ENCODE measurements around the gene ZBTB7C.
"Not testable (repeated sequence)": the region's sequence is repeated elsewhere in the genome, so short reads cannot be mapped to it uniquely, and the experiment has no call there.

DNA sequence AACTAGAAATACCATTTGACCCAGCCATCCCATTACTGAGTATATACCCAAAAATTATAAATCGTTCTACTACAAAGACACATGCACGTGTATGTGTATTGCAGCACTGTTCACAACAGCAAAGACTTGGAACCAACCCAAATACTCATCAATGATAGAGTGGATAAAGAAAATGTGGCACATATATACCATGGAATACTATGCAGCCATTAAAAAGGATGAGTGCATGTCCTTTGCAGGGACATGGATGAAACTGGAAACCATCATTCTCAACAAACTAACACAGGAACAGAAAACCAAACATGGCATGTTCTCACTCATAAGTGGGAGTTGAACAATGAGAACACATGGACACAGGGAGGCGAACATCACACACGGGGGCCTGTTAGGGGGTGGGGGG is 25.2 kb upstream of the ZBTB7C start:
- TF ChIP-seq, protein P1, sequence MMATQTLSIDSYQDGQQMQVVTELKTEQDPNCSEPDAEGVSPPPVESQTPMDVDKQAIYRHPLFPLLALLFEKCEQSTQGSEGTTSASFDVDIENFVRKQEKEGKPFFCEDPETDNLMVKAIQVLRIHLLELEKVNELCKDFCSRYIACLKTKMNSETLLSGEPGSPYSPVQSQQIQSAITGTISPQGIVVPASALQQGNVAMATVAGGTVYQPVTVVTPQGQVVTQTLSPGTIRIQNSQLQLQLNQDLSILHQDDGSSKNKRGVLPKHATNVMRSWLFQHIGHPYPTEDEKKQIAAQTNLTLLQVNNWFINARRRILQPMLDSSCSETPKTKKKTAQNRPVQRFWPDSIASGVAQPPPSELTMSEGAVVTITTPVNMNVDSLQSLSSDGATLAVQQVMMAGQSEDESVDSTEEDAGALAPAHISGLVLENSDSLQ (IDR thresholded peaks at IDR 0.05), result not testable (repeated sequence)
- TF ChIP-seq ZNF384 (IDR thresholded peaks at IDR 0.05); SUZ12 (IDR thresholded peaks at IDR 0.05); BHLHE40 (IDR thresholded peaks at IDR 0.05; ENCODE audit: borderline replicate concordance); HDGF (IDR thresholded peaks at IDR 0.05; ENCODE audit: borderline replicate concordance): not testable (repeated sequence)
